ENCODE data around the gene USO1.
"Not testable (repeated sequence)": the region's sequence is repeated elsewhere in the genome, so short reads cannot be mapped to it uniquely, and the experiment has no call there.

USO1 gene

GRCh38 chr4:75800972-75801371 lies 76.6 kb downstream of the USO1 start:
- TF ChIP-seq, protein P1, sequence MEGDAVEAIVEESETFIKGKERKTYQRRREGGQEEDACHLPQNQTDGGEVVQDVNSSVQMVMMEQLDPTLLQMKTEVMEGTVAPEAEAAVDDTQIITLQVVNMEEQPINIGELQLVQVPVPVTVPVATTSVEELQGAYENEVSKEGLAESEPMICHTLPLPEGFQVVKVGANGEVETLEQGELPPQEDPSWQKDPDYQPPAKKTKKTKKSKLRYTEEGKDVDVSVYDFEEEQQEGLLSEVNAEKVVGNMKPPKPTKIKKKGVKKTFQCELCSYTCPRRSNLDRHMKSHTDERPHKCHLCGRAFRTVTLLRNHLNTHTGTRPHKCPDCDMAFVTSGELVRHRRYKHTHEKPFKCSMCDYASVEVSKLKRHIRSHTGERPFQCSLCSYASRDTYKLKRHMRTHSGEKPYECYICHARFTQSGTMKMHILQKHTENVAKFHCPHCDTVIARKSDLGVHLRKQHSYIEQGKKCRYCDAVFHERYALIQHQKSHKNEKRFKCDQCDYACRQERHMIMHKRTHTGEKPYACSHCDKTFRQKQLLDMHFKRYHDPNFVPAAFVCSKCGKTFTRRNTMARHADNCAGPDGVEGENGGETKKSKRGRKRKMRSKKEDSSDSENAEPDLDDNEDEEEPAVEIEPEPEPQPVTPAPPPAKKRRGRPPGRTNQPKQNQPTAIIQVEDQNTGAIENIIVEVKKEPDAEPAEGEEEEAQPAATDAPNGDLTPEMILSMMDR (IDR thresholded peaks at IDR 0.05; ENCODE audit: control extremely low read depth, extremely low read depth, low read depth, missing control alignments), result no peak
- ChIA-PET POLR2A (no interaction called here), CTCF (interaction anchor here (0.7 kb wide), 1 partner anchor 9 kb away, joined by 3 read pairs; no protein-coding TSS in a partner anchor)
- no peak for DNase-seq (ENCODE audit: extremely low spot score)

GRCh38 chr4:75806035-75806434 lies 81.7 kb downstream of the USO1 start:
- CTCF ChIA-PET, result interaction anchor here (2.1 kb wide), 1 partner anchor 11 kb away, joined by 6 read pairs; no protein-coding TSS in a partner anchor
- POLR2A ChIA-PET, result not testable (repeated sequence)

DNA sequence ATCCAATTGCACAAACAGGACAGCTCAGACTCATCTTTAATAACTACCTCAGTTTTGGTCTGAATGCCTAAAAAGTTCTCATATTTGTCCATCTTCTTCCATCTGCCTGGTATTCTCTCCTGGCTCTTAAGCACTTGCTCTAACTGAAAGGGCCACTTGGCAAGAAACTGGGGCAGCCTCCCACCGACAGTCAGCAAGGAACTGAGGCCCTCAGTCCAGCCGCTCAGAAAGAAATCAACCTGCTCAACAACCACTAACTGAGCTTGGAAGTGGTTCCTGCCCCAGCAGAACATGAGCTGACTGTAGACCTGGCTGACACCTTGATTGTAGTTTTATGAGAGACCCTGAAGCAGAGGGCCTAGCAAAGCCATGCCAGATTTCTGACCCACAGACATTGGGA lies 93.5 kb downstream of the USO1 start:
- CTCF ChIA-PET, result interaction anchor here (1.2 kb wide), 1 partner anchor 30 kb away, joined by 3 read pairs; no protein-coding TSS in a partner anchor
- POLR2A ChIA-PET, result no interaction called here
- DNase-seq (ENCODE audit: extremely low spot score), result no peak
- TF ChIP-seq, protein P1 (IDR thresholded peaks at IDR 0.05; ENCODE audit: control extremely low read depth, extremely low read depth, low read depth, missing control alignments), result no peak

More at GRCh38 chr4:75806035-75806434, 81.7 kb downstream of the USO1 start:
- not testable (repeated sequence) for DNase-seq (ENCODE audit: extremely low spot score)

DNA sequence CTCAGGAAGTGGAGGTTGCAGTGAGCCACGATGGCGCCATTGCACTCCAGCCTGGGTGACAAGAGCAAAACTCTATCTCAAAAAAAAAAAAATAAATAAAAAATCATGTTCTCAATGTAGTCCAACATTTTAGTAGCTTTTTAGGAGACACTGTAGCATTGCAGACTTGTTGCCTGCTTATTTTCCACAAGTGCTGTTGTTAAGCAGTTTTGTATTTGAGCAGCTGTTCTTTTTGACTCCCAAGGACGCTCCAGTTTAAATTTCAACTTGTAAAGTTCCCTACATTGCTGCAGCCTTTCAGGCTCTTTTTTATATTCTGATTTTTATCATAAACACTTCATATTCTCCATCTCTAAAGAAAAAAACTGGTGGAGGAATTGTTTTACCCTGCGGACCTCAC lies 94.7 kb downstream of the USO1 start:
- no peak for DNase-seq (ENCODE audit: extremely low spot score)
- ChIA-PET CTCF (no interaction called here), POLR2A (no interaction called here)
- TF ChIP-seq, protein P1 (IDR thresholded peaks at IDR 0.05; ENCODE audit: control extremely low read depth, extremely low read depth, low read depth, missing control alignments), result no peak

GRCh38 chr4:75820197-75820596 lies 95.8 kb downstream of the USO1 start:
- TF ChIP-seq, protein P1 (IDR thresholded peaks at IDR 0.05; ENCODE audit: control extremely low read depth, extremely low read depth, low read depth, missing control alignments), result no peak
- CTCF ChIA-PET, result no interaction called here

GRCh38 chr4:75820676-75821075 lies 96.3 kb downstream of the USO1 start:
- POLR2A ChIA-PET, result no interaction called here
- CTCF ChIA-PET, result no interaction called here
- TF ChIP-seq, protein P1 (IDR thresholded peaks at IDR 0.05; ENCODE audit: control extremely low read depth, extremely low read depth, low read depth, missing control alignments), result no peak
- no peak for DNase-seq (ENCODE audit: extremely low spot score)

More at GRCh38 chr4:75820197-75820596, 95.8 kb downstream of the USO1 start:
- DNase-seq (ENCODE audit: extremely low spot score), result no peak
- POLR2A ChIA-PET, result no interaction called here

- ChIA-PET CTCF (interaction anchor here (1.0 kb wide), 1 partner anchor 11 kb away, joined by 3 read pairs; no protein-coding TSS in a partner anchor), POLR2A (no interaction called here)
- DNase-seq (ENCODE audit: extremely low spot score), result no peak
- TF ChIP-seq, protein P1 (IDR thresholded peaks at IDR 0.05; ENCODE audit: control extremely low read depth, extremely low read depth, low read depth, missing control alignments), result no peak
These were observed 96.8 kb downstream of the USO1 start for GRCh38 chr4:75821216-75821615.

Measured in GM10248 (cell line).